ENCODE measurements around the gene LAMC2.

The LAMC2 gene

GRCh38 chr1:183173828-183174227 lies 12.2 kb upstream of the LAMC2 start:
- no peak for DNase-seq

- DNase-seq: no peak
Measured at GRCh38 chr1:183175631-183176030, 10.4 kb upstream of the LAMC2 start.

- no peak for DNase-seq
Measured at GRCh38 chr1:183178545-183178944, 7.5 kb upstream of the LAMC2 start.

GRCh38 chr1:183179033-183179432 lies 7.0 kb upstream of the LAMC2 start:
- DNase-seq: no peak

- DNase-seq: peak; percentile 57
Measured at GRCh38 chr1:183180218-183180617, 5.8 kb upstream of the LAMC2 start.

- DNase-seq: peak; percentile 34
Measured at GRCh38 chr1:183180634-183181056, 5.4 kb upstream of the LAMC2 start.

- no peak for DNase-seq
Measured at GRCh38 chr1:183186841-183187240, 777 bp downstream of the LAMC2 start.

GRCh38 chr1:183188240-183188639 lies 2.2 kb downstream of the LAMC2 start:
- no peak for DNase-seq

- DNase-seq: no peak
Measured at GRCh38 chr1:183191833-183192232, 5.8 kb downstream of the LAMC2 start.

GRCh38 chr1:183193963-183194525 lies 8.0 kb downstream of the LAMC2 start:
- DNase-seq: no peak

GRCh38 chr1:183194527-183195141 lies 8.6 kb downstream of the LAMC2 start:
- no peak for DNase-seq

GRCh38 chr1:183195142-183195574 lies 9.1 kb downstream of the LAMC2 start:
- no peak for DNase-seq

GRCh38 chr1:183197762-183198161 lies 11.7 kb downstream of the LAMC2 start:
- DNase-seq: no peak

- DNase-seq: no peak
Measured at GRCh38 chr1:183198463-183198862, 12.4 kb downstream of the LAMC2 start.

- no peak for DNase-seq
Measured at GRCh38 chr1:183199304-183199703, 13.2 kb downstream of the LAMC2 start.

- DNase-seq: no peak
Measured at GRCh38 chr1:183200451-183200850, 14.4 kb downstream of the LAMC2 start.

- DNase-seq: no peak
Measured at GRCh38 chr1:183203094-183203493, 17.0 kb downstream of the LAMC2 start.

GRCh38 chr1:183205196-183205781 lies 19.2 kb downstream of the LAMC2 start:
- DNase-seq: no peak

GRCh38 chr1:183206538-183207122 lies 20.6 kb downstream of the LAMC2 start:
- no peak for DNase-seq

GRCh38 chr1:183209533-183210158 lies 23.6 kb downstream of the LAMC2 start:
- DNase-seq: no peak

GRCh38 chr1:183210681-183211080 lies 24.6 kb downstream of the LAMC2 start:
- DNase-seq: no peak

GRCh38 chr1:183212870-183213269 lies 26.8 kb downstream of the LAMC2 start:
- DNase-seq: no peak
